Activated CD4-positive, alpha-beta T cell treated with anti-CD3 and anti-CD28 coated beads, Interleukin-2, Interleukin-4, amounts not matched to agents 100 ng/mL and 50 ng/mL, durations not matched to agents 16 hours and 8 hours (primary cell): ENCODE results near the gene TRIM47.
"Not testable (repeated sequence)": the region's sequence is repeated elsewhere in the genome, so short reads cannot be mapped to it uniquely, and the experiment has no call there.

Experiments used
- DNase-seq: peaks from one replicate; pipeline ENCODE4 v3.0.0-alpha.2; 2020; ENCODE audit warnings: low spot score

The TRIM47 gene

DNA sequence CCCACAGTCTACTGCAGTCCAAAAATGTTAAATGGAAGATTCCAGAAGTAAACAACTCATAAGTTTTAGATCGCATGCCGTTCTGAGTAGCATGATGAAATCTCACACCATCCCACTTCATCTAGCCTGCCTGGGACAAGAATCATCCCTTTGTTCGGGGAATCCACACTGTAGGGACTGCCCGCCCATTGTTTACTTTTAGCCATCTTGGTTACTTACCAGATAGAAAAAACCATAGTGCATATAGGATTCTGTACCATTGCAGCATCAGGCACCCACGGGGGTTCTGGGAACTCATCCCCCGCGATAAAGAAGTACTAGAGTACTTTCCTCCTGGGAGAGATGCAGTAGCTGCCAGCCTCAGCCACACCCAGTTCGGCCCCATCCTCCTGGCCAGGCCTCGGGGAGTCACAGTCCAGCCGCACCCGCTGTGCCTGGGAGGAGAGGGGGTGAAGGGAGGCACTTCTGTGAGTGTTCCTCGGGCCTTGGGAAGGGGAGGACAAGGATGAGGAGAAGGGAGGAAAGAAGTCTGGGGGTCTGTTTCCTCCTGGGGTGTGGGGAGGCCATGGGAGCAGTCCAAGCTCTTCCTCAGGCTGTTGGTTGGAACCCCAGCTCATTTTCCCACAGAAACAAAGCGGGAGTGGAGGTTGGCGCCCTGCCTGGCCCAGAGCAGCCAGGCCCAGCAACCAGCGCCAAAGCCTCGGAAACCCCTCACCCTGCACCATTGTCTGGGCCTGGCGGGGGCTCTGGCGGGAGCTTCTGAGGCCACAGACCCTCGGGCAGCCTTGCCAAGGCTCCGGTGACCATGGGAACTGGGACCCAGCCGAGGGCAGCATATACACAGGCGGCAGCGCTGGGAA is 8.9 kb downstream of the TRIM47 start:
- DNase-seq, result no peak

- DNase-seq, result not testable (repeated sequence)
These were observed 9.6 kb downstream of the TRIM47 start for GRCh38 chr17:75868730-75869281.

- DNase-seq, result not testable (repeated sequence)
These were observed 12.8 kb downstream of the TRIM47 start for GRCh38 chr17:75865404-75866188.

DNA sequence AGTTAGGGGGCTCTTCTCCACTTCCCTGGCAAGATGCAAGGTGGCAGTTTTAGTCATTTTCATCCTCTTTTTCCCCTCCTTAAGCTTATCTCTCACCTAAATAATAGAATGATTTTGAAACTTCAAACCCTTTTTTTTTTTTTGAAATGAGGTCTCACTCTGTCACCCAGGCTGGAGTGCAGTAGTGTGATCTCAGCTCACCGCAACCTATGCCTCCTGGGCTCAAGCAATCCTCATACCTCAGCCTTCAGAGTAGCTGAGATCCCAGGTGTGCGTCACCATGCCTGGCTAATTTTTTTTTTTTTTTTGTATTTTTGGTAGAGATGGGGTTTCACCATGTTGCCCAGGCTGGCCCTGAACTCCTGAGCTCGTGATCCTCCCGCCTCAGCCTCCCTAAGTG is 13.5 kb downstream of the TRIM47 start:
- DNase-seq, result peak; percentile 39

DNA sequence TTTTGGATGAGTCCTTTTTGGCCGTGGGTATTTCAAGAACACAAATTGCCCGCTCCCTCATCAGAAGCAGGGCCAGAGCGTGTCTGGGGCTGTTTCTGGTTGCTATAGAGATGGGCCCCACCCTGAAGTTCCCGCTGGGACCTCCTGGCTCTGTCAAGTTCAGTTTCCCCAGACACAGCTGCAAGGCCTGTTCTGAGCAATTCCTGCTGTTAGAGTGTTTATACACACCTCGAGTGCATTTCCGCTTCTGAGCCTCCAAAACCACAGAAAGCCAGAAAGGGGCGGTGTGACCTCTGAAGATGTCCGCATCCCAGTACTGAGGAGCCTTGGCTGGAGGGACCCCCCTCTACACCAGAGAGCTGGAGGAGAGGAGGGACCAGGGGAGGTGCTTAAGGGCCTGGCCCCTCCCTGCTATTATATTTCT is 13.9 kb downstream of the TRIM47 start:
- peak; percentile 82 for DNase-seq

DNA sequence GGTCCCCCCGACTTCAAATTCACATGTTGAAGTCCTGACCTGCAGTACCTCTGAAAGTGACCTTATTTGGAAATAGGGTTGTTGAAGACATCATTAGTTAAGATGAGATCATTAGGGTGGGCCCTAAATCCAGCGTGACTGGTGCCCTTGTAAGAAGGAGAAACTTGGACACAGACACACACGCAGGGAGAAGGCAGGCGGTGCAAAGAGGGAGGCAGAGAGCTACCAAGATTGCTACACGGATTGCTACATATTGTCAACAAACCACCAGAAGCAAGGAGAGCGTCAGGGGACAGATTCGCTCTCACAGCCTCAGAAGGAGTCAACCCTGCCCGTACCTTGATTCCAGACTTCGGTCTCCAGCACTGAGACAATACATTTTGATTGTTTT is 16.5 kb downstream of the TRIM47 start:
- no peak for DNase-seq

DNA sequence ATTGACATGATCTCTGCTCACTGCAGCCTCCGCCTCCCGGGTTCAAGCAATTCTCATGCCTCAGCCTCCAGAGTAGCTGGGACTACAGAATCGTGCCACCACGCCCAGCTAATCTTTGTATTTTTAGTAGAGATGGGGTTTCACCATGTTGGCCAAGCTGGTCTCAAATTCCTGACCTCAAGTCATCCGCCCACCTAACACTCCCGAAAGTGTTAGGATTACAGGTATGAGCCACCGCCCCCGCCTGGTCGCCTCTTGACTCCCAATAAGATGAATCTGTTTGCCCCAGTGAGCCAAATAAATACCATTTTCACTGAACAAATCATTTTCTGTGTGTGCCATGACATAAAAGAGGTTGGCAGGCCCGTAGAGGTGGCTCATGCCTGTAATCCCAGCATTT is 19.0 kb downstream of the TRIM47 start:
- not testable (repeated sequence) for DNase-seq

GRCh38 chr17:75856062-75856756 is 22.2 kb downstream of the TRIM47 start:
- DNase-seq, result peak; percentile 41

DNA sequence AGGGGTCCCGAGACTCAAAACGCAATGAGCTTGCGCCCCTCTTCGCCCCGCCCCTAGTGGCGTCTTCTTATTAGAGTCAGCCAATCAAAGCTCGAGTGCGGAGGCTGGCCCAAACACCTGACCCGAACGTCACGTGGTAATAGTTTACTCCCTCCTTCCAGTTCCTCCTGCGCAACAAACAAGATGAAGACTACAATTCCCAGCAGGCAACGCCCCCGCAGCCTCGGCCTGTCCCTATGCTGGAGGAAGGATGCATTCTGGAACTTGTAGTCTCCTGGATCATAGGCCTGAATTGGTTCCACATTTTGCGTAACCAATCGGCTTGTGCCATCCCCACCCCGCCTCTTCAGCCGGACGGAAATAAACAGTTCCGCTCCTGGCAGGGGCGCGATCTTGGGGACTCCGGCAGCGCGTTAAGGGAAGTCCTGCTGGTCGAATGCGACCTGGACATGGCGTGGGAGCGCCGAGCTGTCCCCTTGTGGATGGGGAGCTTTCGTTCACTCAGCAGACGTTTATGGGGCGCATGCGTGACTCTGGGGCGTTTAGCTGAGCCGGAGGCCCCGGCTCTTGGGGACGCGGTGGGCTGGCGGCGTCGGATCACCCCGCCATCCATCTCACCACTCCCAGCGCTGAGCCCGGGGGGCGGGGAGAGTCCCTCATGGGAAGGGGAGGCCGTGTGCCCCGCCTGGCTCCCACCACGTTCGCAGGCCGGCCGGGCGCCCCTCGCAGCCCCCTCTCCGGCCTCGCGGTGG is 22.9 kb downstream of the TRIM47 start, which contains the start of gene WBP2:
Gene WBP2 (minus strand): TSS at position 26 of the 752 bp plus-strand sequence. CDS start 38 bp downstream, outside the sequence.
- peak; percentile 99 for DNase-seq

GRCh38 chr17:75854881-75855309 is 23.5 kb downstream of the TRIM47 start:
- DNase-seq, result no peak

DNA sequence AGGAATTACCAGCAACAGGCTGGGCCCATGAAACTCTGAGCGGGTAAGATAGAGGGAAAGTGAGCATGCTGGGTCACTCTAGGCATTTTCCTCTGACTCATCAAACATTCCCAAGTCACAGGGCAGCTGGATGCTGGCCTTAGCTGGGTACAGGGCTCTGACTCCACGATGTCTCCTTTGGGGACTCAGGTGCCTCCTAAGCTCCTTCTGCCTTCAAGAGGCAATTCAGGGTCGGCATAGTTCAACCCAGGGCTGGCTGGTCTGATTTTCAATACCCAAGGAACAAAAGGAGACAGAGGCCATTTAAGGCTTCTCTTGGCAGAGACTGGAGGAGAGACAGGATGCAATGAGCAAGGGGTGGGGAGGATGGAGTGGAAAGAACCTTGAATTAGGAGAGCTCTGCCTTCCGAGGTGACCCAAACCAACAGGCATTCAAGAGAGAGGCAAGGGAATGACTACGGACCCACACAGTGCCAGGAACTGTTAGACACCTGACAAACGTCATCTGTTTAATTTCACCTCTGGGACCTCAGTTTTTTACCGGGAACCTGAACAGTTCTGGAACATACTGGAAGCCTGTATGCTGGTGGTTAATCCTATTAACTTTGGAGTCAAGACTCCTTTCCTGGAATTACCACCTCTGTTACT is 24.2 kb downstream of the TRIM47 start:
- DNase-seq, result no peak

GRCh38 chr17:75853433-75853832 is 24.9 kb downstream of the TRIM47 start:
- no peak for DNase-seq

DNA sequence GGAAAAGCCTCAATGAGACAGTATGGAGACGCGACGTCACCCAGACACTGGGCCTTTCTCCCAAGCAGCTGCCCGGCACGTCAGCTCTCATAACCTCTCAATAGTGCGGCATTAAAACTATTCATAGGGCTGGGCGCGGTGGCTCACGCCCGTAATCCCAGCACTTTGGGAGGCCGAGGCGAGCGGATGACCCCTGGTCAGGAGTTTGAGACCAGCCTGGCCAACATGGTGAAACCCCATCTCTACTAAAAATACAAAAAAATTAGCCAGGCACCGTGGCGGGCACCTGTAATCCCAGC is 26.7 kb downstream of the TRIM47 start:
- not testable (repeated sequence) for DNase-seq

GRCh38 chr17:75850928-75851692 is 27.3 kb downstream of the TRIM47 start:
- DNase-seq, result no peak

- DNase-seq, result no peak
These were observed 28.7 kb downstream of the TRIM47 start for GRCh38 chr17:75849724-75850123.

DNA sequence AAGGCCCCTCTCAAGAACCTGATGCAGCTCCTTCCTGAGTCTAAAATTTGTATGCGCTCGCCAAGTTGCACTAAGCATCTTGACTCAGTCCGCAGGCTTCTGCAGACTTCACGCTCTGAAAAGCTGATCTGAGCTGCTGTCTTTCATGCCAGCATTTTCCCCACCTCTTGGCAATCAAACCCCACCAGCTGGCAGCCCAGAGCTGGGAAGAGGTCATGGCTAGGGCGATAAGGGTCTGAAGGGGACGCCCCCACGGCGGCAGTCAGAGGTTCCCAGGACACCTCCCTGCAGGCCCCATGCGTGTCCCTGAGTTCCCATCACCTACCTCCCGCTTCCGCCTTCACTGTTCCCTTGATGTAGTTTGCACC is 29.1 kb downstream of the TRIM47 start:
- no peak for DNase-seq

DNA sequence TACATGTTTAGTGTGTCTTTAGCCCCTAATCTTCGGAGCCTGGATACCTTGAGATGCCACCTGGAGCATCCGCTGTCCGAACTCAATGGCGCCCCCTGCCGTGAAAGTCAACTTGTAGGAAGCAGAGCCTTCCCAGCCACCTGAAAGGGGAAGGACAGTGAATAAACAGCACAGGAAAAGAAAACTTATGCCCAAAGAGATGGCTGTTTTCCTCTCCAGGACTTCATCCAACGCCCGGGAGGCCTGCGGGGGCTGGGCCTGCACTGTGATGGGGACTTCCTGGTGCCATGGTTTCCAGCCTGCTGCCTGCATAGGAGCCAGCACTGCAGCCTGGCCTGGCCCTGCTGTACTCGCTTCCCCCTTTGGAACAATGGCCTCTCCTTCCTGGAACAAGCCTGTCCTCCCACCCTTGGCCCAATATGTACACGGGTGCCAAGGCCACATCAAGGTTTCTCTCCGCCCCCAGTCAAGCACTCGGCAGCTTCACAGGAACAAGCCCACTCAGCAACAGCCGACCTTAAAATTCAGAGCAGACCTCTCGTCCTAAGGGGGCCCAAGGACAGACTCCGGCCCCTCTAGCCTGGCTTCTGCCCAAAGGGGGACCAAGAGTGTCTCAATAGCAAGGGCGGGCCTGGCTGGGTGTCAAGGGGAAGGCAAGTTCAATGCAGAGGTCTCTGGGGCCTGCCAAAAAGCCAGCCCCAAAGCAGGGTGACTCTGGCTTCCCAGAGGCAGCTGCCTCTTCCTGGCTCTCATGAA is 29.7 kb downstream of the TRIM47 start:
- peak; percentile 82 for DNase-seq

DNA sequence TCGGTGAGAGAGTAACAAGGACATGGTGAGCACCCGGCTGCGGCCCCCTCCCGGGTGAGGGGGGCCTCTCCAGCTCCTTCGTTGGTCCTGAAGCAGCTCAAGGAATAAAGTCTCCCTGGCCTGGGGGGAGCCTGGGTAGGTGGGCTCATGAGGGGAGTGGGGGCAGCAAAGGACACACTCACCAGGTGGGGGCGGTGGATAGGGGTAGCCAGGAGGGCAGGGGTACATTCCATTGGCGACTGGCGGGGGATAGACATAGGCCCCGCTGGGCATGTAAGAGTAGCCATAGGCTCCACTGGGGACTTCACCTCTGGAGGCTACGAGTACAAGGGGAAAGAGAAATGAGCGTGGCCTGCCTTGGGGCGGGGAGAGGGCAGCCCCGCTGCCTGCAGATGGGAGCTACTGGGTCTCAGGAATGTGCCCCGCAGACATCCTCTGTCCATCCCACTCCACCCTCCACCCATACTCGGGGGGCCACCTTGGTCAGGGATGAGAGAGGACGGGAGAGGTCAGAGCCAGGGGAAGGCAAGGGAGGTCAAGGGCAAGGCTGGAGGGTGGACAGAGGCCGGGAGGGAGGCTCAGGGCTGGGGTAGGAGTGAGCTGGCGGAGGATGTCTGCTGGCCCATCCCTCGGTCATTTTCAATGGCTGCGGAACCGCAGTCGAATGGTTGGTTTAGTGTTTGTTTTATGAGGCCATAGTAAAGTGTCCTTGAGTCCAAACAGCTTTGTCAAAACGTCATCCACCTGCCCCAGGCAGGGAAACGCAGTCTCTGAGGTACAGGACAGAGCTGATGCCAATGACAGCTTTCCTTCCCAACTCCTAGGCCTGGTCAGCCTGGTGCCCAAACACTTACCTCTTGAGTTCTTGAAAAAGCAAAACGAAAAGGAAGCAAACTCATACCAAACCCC is 30.5 kb downstream of the TRIM47 start:
- DNase-seq, result no peak
